ENCODE measurements around the gene AKAP9.
"Not testable (repeated sequence)": the region's sequence is repeated elsewhere in the genome, so short reads cannot be mapped to it uniquely, and the experiment has no call there.

AKAP9 gene

DNA sequence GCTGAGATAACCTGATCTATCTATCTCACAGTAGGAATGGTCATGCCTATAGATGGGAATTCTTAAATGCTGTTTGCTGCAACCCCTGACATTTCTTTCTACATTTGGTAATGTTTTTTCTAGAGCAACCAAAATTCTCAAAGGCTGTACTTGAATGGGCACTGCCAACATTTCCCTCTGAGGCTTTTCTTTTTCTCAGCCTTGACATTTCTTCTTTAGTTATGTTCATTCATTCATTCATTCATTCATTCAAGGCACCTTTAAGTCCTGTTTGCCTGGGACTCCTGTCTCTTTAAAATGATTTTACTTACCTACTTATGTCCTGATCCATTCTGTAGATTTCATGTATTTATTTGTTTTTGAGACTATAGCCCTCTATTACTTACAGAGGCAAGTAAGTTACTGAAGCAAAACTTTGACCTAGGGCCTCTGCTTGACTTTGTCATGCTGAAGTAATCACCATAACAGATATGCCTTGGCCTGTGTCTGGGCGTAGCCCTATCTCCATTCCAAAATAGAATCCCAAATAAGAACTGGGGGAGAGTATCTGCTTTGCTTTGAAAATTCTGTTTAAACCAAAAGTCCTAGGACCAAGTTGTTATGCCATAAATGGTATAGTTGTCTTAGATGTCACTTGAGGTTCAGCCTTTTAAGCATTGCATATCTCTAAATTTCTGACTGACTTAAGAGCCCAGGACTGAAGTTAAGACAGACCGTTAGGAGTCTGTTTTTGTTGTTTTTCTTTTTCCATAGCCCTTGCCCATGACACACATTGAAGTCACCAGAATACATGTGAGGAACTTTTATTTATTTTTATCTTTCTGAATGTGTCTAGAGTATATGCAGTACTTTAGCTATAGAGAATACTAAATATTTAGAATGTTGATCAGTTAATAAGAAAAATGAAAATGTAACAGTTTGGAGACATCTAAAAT lies 59.2 kb downstream of the AKAP9 start:
- no peak for DNase-seq (ENCODE audit: low read depth in 1 of 2, low spot score in 1 of 2)
- TF ChIP-seq JUND (IDR thresholded peaks at IDR 0.05; ENCODE audit: low read depth) = no peak
- in situ Hi-C loops (cut with HindIII; ENCODE audit: low pct_unique_long_range_greater_than_20kb, low sequenced_read_pairs) = no loop called here

DNA sequence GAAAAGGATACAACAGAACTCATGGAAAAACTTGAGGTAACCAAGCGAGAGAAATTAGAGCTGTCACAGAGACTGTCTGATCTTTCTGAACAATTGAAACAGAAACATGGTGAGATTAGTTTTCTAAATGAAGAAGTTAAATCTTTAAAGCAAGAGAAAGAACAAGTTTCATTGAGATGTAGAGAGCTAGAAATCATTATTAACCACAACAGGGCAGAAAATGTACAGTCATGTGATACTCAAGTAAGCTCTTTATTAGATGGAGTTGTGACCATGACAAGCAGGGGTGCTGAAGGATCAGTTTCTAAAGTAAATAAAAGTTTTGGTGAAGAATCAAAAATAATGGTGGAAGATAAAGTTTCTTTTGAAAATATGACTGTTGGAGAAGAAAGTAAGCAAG lies 62.1 kb downstream of the AKAP9 start:
- DNase-seq (ENCODE audit: low read depth in 1 of 2, low spot score in 1 of 2) = no peak
- in situ Hi-C loops (cut with HindIII; ENCODE audit: low pct_unique_long_range_greater_than_20kb, low sequenced_read_pairs) = no loop called here

DNA sequence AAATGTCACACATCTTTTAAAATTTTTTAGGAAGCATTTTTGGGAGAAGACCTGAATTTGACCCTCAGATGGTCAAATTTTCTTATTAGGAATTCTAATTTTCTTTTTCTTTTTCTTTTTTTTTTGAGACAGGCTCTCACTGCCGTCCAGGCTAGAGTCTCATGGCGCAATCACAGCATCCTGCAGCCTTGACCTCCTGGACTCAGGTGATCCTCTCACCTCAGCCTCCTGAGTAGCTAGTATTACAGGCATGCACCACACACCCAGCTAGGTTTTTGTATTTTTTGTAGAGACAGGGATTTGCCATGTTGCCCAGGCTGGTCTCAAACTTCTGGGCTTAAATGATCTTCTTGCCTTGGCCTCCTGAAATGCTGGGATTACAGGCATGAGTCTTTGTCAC lies 65.4 kb downstream of the AKAP9 start:
- DNase-seq (ENCODE audit: low read depth in 1 of 2, low spot score in 1 of 2) = no peak
- in situ Hi-C loops (cut with HindIII; ENCODE audit: low pct_unique_long_range_greater_than_20kb, low sequenced_read_pairs) = no loop called here
- no peak for TF ChIP-seq JUND (IDR thresholded peaks at IDR 0.05; ENCODE audit: low read depth)

More for the DNA sequence above, 62.1 kb downstream of the AKAP9 start:
- no peak for TF ChIP-seq JUND (IDR thresholded peaks at IDR 0.05; ENCODE audit: low read depth)

DNA sequence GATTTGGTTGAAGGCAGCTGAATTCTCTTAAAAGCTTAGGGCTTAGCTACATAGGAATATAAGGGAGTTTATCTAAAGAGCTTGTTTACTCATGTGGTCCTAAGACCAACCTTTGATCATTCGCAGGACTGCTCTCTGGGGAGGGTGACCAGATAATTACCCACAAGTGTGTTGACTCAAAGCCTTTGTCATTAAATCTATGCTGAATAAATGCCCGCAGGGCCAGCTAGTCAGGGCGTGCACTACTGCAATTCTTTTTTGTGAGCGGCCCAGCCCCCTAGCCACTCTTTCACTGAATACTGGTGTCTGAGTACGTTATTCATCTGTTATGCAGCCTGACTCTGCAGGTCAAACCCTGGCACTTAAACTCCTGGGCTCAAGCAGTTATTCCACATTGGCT lies 69.6 kb downstream of the AKAP9 start:
- TF ChIP-seq JUND (IDR thresholded peaks at IDR 0.05; ENCODE audit: low read depth) = no peak
- in situ Hi-C loops (cut with HindIII; ENCODE audit: low pct_unique_long_range_greater_than_20kb, low sequenced_read_pairs) = no loop called here
- no peak for DNase-seq (ENCODE audit: low read depth in 1 of 2, low spot score in 1 of 2)

DNA sequence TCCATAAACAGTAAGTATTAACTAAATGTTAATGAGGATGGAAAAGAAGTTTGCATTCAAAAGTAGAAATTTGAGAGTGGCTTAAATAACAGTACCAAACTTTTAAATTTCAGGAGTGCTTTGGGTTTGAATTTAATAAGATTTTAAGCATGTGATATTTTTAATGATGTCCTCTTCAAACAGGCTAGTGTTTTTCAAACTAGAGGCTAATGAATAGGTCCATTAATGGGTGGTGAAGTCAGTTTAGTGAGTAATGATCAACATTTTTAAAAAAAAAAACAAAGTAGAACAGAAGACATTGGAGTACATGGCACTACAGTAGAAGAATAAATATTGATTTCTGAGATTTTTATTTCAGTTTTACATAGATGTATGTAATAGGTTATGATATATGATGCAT lies 72.9 kb downstream of the AKAP9 start:
- no peak for DNase-seq (ENCODE audit: low read depth in 1 of 2, low spot score in 1 of 2)
- no peak for TF ChIP-seq JUND (IDR thresholded peaks at IDR 0.05; ENCODE audit: low read depth)
- in situ Hi-C loops (cut with HindIII; ENCODE audit: low pct_unique_long_range_greater_than_20kb, low sequenced_read_pairs) = no loop called here

DNA sequence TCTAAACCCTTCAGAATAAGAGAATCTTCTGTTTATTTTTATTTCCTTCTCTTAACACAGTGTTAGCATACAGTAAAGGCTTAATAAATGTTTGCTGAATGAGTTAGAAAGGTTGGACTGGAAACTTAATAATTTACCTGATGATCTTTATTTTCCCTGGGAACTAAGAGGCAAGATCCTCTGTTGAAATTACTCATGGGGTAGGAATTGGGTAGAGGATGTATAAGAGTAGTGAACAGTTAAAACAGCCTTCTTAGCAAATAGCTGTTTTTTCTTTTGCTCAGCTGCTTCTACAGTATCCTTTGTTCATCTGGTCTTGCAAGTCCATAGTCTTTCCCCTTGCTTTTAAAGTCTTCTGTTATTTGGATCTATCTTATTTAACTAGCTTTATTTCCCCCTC lies 80.0 kb downstream of the AKAP9 start:
- in situ Hi-C loops (cut with HindIII; ENCODE audit: low pct_unique_long_range_greater_than_20kb, low sequenced_read_pairs) = no loop called here
- no peak for TF ChIP-seq JUND (IDR thresholded peaks at IDR 0.05; ENCODE audit: low read depth)
- no peak for DNase-seq (ENCODE audit: low read depth in 1 of 2, low spot score in 1 of 2)

DNA sequence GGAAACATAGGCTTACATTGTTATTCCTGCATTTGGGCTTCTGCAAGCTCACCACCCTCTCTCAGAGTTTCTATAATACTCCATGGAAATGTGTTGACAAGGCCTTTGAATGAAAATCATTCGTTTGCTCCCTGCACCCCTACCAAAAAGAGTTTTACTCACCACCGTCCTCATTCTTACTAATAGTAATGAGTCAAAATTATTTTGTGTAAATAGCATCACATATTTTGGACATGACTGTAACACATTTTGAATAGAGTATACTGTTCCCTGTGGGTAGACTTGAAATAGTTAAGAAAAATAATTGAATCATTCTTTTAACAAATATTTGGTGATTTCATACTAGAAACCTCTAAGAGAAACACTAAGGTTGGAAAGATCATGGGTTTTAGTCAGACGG lies 84.6 kb downstream of the AKAP9 start:
- in situ Hi-C loops (cut with HindIII; ENCODE audit: low pct_unique_long_range_greater_than_20kb, low sequenced_read_pairs) = no loop called here
- no peak for DNase-seq (ENCODE audit: low read depth in 1 of 2, low spot score in 1 of 2)
- no peak for TF ChIP-seq JUND (IDR thresholded peaks at IDR 0.05; ENCODE audit: low read depth)

DNA sequence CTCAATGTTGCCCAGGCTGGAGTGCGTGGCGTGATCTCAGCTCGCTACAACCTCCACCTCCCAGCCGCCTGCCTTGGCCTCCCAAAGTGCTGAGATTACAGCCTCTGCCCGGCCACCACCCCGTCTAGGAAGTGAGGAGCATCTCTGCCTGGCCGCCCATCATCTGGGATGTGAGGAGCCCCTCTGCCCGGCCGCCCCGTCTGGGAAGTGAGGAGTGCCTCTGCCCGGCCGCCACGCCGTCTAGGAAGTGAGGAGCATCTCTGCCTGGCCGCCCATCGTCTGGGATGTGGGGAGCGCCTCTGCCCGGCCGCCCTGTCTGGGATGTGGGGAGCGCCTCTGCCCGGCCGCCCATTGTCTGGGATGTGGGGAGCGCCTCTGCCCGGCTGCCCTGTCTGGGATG lies 86.0 kb downstream of the AKAP9 start:
- in situ Hi-C loops (cut with HindIII; ENCODE audit: low pct_unique_long_range_greater_than_20kb, low sequenced_read_pairs); DNase-seq (ENCODE audit: low read depth in 1 of 2, low spot score in 1 of 2): not testable (repeated sequence)

DNA sequence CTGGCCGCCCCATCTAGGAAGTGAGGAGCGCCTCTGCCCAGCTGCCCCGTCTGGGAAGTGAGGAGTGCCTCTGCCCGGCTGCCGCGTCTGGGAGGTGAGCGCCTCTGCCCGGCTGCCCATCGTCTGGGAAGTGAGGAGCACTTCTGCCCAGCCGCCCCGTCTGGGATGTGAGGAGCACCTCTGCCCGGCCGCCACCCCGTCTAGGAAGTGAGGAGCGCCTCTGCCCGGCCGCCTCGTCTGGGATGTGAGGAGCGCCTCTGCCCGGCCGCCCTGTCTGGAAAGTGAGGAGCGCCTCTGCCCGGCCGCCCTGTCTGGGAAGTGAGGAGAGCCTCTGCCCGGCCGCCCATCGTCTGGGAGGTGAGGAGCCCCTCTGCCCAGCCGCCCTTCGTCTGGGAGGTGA lies 86.5 kb downstream of the AKAP9 start:
- DNase-seq (ENCODE audit: low read depth in 1 of 2, low spot score in 1 of 2); in situ Hi-C loops (cut with HindIII; ENCODE audit: low pct_unique_long_range_greater_than_20kb, low sequenced_read_pairs): not testable (repeated sequence)

DNA sequence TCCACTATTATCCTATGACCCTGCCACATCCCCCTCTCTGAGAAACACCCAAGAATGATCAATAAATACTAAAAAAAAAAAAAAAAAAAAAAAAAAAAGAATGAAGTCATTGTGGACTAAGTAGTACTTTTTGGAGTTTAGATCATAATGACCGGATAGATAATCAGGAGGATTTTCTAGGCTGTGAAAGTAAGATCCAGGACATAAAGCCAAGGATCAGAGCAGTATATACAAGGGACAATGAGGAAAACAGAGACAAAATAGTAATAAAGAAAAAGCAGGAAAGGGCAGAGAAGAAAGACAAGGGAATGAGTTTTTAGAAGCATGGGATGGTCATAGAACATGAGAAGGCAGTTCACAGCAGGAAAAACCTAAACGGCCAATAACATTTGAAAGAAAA lies 87.6 kb downstream of the AKAP9 start:
- no peak for DNase-seq (ENCODE audit: low read depth in 1 of 2, low spot score in 1 of 2)
- in situ Hi-C loops (cut with HindIII; ENCODE audit: low pct_unique_long_range_greater_than_20kb, low sequenced_read_pairs) = no loop called here
- no peak for TF ChIP-seq JUND (IDR thresholded peaks at IDR 0.05; ENCODE audit: low read depth)

DNA sequence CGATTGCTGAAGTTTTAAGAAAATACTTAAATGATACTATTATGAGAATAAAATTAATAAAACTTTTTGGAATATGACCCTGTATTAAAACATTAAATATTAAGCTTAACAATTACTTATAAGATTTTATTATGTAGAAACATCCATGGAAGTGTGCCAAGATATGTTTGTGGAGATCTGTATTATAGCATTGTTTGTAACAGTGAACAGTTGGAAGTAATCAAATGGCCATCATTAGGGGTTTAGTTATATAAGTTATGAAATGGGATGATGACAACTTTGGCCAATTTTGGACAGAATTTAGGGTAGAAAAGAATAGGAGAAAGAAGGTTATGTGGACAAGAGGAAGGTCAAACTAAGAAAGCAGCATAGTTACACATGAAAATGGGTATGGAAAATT lies 88.0 kb downstream of the AKAP9 start:
- in situ Hi-C loops (cut with HindIII; ENCODE audit: low pct_unique_long_range_greater_than_20kb, low sequenced_read_pairs) = no loop called here
- TF ChIP-seq JUND (IDR thresholded peaks at IDR 0.05; ENCODE audit: low read depth) = no peak
- no peak for DNase-seq (ENCODE audit: low read depth in 1 of 2, low spot score in 1 of 2)

DNA sequence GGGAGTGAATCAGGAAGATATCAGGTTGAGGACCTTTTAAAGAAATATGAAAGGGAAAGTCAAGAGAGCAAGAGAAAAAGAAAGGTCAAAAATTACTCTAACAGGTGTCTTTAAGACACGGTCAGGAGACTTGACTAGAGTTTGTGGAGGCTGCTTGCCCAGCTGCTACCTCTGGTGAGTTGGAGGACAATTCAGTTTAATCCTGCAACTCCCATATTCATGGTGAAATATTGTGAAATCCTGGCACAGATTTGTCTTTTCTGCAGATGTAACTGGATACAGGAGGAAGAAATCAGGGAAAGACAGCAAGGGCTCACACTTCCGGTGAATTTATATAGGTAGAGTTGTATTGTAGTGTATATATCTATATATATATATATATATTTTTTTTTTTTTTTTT lies 93.5 kb downstream of the AKAP9 start:
- in situ Hi-C loops (cut with HindIII; ENCODE audit: low pct_unique_long_range_greater_than_20kb, low sequenced_read_pairs) = no loop called here
- no peak for DNase-seq (ENCODE audit: low read depth in 1 of 2, low spot score in 1 of 2)
- TF ChIP-seq JUND (IDR thresholded peaks at IDR 0.05; ENCODE audit: low read depth) = no peak

DNA sequence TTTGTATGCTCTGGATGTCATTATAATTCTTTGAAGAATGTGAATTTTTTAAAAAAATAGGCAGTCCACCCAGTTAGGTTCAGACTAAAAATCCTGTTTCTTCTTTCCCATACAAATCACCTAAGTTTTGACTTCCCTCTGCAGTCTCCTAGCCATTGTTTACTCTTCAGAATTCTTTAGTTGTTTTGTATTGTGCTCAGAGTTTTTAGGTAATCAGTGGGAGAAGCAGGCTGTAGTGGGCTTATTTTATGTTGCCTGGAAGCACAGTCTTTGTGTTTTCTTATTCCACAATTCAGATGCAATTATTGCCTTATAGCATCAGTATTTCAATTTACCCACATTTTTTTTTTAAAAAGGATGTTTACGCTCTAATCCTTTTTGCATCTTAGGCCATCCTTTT lies 94.9 kb downstream of the AKAP9 start:
- TF ChIP-seq JUND (IDR thresholded peaks at IDR 0.05; ENCODE audit: low read depth) = no peak
- in situ Hi-C loops (cut with HindIII; ENCODE audit: low pct_unique_long_range_greater_than_20kb, low sequenced_read_pairs) = no loop called here
- DNase-seq (ENCODE audit: low read depth in 1 of 2, low spot score in 1 of 2) = no peak

DNA sequence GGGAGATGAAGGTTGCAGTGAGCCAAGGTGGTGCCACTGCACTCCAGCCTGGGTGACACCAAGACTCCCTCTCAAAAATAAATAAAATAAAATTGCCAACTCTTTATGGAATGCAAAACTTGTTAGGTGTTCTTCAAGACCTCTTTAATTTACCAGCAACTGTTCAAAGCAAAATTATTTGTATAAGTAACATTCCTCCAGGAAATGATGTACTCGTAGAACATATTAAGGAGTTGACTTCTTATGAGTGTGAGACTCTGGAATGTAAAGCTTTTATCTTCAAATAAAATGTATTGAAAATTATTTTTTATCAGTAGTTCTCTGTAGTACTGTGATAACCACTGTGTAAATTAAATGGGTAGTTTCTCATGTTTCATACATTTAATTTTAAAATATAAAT lies 99.2 kb downstream of the AKAP9 start:
- DNase-seq (ENCODE audit: low read depth in 1 of 2, low spot score in 1 of 2) = no peak
- no peak for TF ChIP-seq JUND (IDR thresholded peaks at IDR 0.05; ENCODE audit: low read depth)
- in situ Hi-C loops (cut with HindIII; ENCODE audit: low pct_unique_long_range_greater_than_20kb, low sequenced_read_pairs) = no loop called here

Data from T47D (cell line).